ENCODE results near the gene LRRK1.

- TF ChIP-seq EZH2 (IDR thresholded peaks at IDR 0.05; ENCODE audit: borderline replicate concordance, low read depth, low read length, severe bottlenecking) (no peak), CTCF (IDR thresholded peaks at IDR 0.05; ENCODE audit: borderline replicate concordance, extremely low read depth, low read length, poor library complexity, severe bottlenecking) (no peak)
Measured at GRCh38 chr15:101029971-101030661, 111.0 kb downstream of the LRRK1 start.
